ENCODE results near the gene MS4A18.
"Not testable (repeated sequence)": the region's sequence is repeated elsewhere in the genome, so short reads cannot be mapped to it uniquely, and the experiment has no call there.

Gene MS4A18

DNA sequence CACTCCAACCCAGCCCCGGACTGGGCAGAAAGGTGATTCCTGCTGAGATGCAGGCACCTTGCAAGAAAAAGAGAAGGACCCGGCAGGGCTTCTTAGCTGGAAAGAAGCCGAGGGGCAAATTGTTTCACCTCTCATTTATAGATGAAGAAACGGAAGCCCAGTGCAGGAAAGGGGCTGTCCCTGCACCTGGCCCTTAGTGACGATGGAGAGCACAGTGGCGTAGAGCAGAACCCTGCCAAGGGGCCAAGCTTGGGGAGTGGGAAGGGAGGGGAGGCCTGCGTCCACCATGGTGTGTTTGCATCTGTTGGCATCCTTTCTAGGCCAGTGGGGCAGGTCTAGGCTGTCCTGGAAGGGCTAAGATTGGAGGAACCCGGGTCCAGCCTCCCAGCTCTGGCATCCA lies 24.3 kb downstream of the MS4A18 start:
- intact Hi-C loops (cut with micrococcal nuclease) = no loop called here
- Mint-ChIP-seq H3K27ac (no peak overlapping the region), H3K36me3 (ENCODE audit: low read depth) (no peaks in the 10 kb centered on the region), H3K27me3 (peaks cover 33% of the 10 kb centered on the region), H3K9me3 (no peaks in the 10 kb centered on the region), H3K4me1 (ENCODE audit: low read depth) (no peaks in the 10 kb centered on the region), H3K4me3 (no peak overlapping the region)

DNA sequence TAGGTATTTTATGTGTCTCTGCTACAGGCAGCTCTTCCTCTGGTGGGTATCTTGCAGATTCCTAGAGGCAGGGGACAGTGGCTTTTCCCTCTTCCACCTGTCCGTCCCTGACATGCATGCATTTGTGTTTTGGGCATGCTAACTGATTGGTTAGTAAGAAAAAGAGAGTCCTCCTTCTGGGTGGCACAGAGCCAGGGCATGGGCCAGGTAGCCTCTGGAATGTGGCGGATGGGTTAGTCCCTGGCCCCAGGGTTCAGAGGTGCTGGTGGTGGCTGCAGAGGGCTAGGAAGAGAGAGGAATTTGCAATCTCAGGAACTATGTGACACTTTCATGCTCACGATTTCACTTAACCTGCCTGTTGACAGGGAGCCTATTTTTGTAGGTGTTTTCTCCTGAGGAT lies 26.4 kb downstream of the MS4A18 start:
- Mint-ChIP-seq H3K4me1 (ENCODE audit: low read depth) (no peaks in the 10 kb centered on the region), H3K4me3 (no peak overlapping the region), H3K9me3 (no peaks in the 10 kb centered on the region), H3K27me3 (peaks cover 28% of the 10 kb centered on the region), H3K36me3 (ENCODE audit: low read depth) (no peaks in the 10 kb centered on the region), H3K27ac (no peak overlapping the region)
- intact Hi-C loops (cut with micrococcal nuclease) = no loop called here

DNA sequence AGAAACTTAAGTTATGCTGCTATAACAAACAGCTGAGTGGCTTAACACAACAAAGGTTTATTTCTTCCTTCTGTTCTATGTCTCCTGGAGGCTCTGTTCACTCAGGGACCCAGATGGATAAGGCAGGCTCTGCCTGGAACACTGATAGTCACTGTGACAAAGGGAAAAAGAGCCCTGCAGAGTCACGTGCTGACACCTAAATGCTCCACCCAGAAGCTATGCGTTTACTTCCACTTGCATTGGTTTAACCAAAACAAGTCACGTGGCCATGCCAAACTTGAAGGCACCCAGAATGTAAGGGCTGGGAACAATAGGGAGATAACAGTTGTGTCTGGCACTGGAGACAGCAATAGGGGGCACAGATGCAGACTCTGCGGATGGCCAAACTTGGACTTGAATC lies 28.8 kb downstream of the MS4A18 start:
- H3K27ac Mint-ChIP-seq = no peak overlapping the region
- intact Hi-C loops (cut with micrococcal nuclease) = no loop called here
- no peaks in the 10 kb centered on the region for H3K4me1 Mint-ChIP-seq (ENCODE audit: low read depth)
- H3K9me3 Mint-ChIP-seq = no peaks in the 10 kb centered on the region
- peaks cover 43% of the 10 kb centered on the region for H3K27me3 Mint-ChIP-seq
- no peak overlapping the region for H3K4me3 Mint-ChIP-seq
- no peaks in the 10 kb centered on the region for H3K36me3 Mint-ChIP-seq (ENCODE audit: low read depth)

DNA sequence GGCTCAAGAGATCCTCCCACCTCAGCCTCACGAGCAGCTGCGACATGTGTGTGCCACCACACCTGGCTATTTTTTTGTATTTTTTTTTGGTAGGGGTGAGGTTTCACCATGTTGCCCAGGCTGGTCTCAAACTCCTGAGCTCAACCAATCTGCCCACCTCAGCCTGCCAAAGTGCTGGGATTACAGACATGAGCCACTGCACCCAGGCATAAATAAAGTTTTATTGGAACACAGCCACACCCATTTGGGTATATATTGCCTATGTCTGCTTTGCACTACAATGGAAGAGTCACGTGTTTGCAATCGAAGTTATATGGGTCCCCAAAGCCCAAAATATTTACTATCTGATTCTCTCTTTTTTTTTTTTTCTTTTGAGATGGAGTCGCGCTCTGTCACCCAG lies 30.4 kb downstream of the MS4A18 start:
- H3K27me3 Mint-ChIP-seq = peaks cover 55% of the 10 kb centered on the region
- no peak overlapping the region for H3K27ac Mint-ChIP-seq
- no peak overlapping the region for H3K4me3 Mint-ChIP-seq
- H3K9me3 Mint-ChIP-seq = no peaks in the 10 kb centered on the region
- intact Hi-C loops (cut with micrococcal nuclease) = no loop called here
- H3K36me3 Mint-ChIP-seq (ENCODE audit: low read depth) = no peaks in the 10 kb centered on the region
- H3K4me1 Mint-ChIP-seq (ENCODE audit: low read depth) = peaks cover 12% of the 10 kb centered on the region

DNA sequence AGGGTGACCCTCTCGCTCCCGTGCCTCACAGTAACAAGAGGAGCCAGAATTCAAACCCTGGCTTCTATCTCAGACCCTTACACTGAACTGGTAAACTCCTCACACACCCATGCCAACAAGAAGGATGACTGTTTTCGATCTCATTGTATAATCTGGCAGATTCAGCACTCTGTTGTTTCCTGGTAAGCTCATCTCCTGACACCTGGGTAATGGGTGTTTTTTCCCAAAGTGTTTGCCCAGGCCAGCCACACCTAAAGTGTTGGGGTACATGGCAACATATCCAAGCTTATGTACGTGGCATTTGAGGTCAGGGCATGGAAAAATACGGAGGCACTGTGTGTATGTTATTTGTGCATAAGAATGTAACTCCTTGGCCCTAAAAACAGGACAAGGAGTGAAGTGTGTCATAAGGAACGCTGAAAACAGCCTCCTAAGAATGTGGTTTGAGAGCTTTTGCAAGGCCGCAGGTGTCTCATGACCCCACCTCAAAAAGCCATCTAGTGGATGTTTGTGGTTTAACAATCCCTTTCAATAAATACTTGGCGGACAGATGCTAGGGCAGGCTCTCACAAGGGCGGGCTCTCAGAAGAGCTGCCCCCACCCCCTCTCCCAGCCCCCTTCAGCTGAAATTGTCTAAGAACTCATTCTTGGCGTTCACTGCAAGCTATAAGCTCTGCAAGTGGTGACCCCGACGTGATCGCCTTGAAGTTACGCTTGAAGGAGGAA lies 31.9 kb downstream of the MS4A18 start, which contains the start of gene MS4A15:
Gene MS4A15, plus strand, starts transcription at position 561 of the 726 bp plus-strand sequence. CDS start 6,867 bp downstream, outside the sequence.
- H3K9me3 Mint-ChIP-seq = no peaks in the 10 kb centered on the region
- H3K27me3 Mint-ChIP-seq = peaks cover 64% of the 10 kb centered on the region
- no peaks in the 10 kb centered on the region for H3K36me3 Mint-ChIP-seq (ENCODE audit: low read depth)
- H3K27ac Mint-ChIP-seq = no peak within 1 kb of the TSS
- H3K4me1 Mint-ChIP-seq (ENCODE audit: low read depth) = peaks cover 16% of the 10 kb centered on the region
- intact Hi-C loops (cut with micrococcal nuclease) = no loop called here
- H3K4me3 Mint-ChIP-seq = no peak within 1 kb of the TSS

DNA sequence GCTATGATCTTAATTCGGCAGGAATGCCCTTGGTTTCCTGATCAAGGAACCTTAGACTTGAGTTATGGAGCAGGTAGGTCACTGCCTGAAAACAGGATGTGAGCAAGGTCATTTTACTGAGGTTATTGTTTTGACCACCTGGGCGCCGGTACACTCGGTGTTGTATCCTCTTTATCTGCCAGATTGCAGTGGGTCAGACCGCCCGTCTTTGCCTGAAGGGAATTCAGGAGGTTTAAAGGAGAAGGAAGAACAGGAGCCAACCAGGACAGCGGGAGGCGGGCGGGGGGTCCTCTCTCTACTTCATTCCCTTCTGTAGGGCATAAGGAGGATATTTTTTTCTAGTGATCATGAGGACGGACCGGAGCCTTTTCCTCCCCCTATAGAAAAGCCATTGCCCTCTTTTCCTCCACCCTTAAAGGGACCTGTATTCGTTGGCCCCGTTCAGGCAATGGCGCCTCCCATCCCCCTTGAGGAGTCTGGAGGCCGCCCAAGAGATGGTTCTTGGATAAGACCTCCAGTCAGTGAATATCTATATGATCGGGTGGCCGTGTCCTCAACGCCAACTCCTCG lies 32.8 kb downstream of the MS4A18 start:
- H3K9me3 Mint-ChIP-seq = no peaks in the 10 kb centered on the region

DNA sequence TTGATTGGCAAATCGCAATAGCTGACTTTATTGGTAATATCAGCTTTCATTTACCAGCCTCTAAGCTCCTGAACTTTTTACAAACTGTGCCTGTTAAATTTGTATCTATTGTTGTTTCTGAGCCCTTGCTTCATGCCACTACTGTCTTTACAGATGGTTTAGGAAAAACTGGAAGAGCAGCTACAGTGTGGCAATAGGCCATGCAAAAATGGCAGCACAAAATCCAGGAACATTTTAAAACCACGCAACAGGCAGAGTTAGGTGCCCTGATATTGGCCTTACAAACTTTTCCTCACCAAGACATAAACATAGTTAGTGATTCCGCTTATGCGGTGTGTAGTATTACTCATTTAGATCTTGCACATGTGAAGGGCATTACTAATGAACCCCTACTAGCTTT lies 34.2 kb downstream of the MS4A18 start:
- Mint-ChIP-seq H3K4me1 (ENCODE audit: low read depth) (peaks cover 16% of the 10 kb centered on the region), H3K27me3 (peaks cover 53% of the 10 kb centered on the region)
- H3K4me3 Mint-ChIP-seq; H3K27ac Mint-ChIP-seq; H3K9me3 Mint-ChIP-seq; intact Hi-C loops (cut with micrococcal nuclease); H3K36me3 Mint-ChIP-seq (ENCODE audit: low read depth): not testable (repeated sequence)

More for the DNA sequence above, 32.8 kb downstream of the MS4A18 start:
- no peaks in the 10 kb centered on the region for H3K36me3 Mint-ChIP-seq (ENCODE audit: low read depth)
- peaks cover 16% of the 10 kb centered on the region for H3K4me1 Mint-ChIP-seq (ENCODE audit: low read depth)
- H3K4me3 Mint-ChIP-seq = no peak overlapping the region
- no peak overlapping the region for H3K27ac Mint-ChIP-seq
- H3K27me3 Mint-ChIP-seq = peaks cover 59% of the 10 kb centered on the region
- intact Hi-C loops (cut with micrococcal nuclease) = no loop called here

DNA sequence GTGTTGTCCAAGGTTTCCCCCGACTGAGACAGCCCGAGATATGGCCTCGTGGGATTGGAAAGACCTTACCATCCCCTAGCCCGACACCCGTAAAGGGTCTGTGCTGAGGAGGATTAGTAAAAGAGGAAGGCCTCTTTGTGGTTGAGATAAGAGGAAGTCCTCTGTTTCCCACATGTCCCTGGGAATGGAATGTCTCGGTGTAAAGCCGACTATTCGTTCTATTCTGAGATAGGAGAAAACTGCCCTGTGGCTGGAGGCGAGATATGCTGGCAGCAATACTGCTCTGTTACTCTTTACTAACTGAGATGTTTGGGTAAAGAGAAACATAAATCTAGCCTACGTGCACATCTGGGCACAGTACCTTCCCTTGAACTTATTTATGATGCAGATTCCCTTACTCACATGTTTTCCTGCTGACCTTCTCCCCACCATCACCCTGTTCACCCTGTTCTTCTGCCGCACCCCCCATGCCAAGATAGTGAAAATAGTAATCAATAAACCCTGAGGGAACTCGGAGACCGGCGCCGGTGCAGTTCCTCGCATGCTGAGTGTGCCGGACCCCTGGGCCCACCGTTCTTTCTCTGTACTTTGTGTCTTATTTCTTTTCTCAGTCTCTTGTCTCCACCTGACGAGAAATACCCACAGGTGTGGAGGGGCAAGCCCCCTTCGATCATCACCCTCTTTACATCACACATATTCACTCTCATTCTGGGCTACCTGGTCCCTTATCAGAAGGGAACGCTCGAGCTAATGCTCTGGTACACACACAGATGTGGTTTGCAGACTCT lies 35.1 kb downstream of the MS4A18 start:
- H3K4me3 Mint-ChIP-seq; H3K27ac Mint-ChIP-seq; H3K36me3 Mint-ChIP-seq (ENCODE audit: low read depth); intact Hi-C loops (cut with micrococcal nuclease); H3K9me3 Mint-ChIP-seq: not testable (repeated sequence)
- Mint-ChIP-seq H3K4me1 (ENCODE audit: low read depth) (peaks cover 16% of the 10 kb centered on the region), H3K27me3 (peaks cover 54% of the 10 kb centered on the region)

DNA sequence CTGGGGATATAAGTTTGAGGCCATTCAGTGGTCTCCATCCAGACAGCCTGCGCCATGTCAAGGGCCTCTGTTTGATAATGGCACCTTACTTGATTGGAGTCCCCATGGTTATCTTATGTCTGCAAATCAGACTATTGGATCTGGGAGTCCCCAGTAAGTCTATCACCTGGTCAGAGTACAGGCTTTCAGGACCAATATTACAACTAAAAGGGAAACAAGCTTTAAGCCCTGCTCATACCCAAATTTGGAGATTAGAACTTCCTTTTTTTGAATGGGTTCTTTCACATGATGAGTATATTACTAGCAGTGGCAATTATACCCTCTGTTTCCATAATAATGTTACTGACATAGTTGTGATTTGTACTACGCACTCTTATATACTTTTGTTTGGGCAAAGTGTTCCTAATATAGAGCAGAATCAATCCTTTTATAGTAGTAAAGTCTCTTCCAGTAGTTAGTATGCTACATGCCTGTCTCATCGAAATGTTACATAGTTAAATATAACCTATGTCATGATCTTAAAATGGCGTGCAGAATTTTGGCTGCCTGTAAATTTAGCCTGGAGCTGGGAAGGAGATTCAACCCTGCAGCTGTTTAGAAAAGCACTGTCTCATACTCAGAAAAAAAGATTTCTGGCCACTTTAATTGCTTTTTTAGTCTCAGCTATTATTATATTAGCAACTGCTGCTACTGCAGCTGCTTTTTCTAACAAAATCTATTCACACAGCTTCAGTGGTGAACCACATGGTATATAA lies 37.1 kb downstream of the MS4A18 start:
- H3K27me3 Mint-ChIP-seq = peaks cover 51% of the 10 kb centered on the region
- peaks cover 16% of the 10 kb centered on the region for H3K4me1 Mint-ChIP-seq (ENCODE audit: low read depth)
- intact Hi-C loops (cut with micrococcal nuclease) = no loop called here
- no peaks in the 10 kb centered on the region for H3K9me3 Mint-ChIP-seq
- no peaks in the 10 kb centered on the region for H3K36me3 Mint-ChIP-seq (ENCODE audit: low read depth)
- no peak overlapping the region for H3K4me3 Mint-ChIP-seq
- H3K27ac Mint-ChIP-seq = no peak overlapping the region

DNA sequence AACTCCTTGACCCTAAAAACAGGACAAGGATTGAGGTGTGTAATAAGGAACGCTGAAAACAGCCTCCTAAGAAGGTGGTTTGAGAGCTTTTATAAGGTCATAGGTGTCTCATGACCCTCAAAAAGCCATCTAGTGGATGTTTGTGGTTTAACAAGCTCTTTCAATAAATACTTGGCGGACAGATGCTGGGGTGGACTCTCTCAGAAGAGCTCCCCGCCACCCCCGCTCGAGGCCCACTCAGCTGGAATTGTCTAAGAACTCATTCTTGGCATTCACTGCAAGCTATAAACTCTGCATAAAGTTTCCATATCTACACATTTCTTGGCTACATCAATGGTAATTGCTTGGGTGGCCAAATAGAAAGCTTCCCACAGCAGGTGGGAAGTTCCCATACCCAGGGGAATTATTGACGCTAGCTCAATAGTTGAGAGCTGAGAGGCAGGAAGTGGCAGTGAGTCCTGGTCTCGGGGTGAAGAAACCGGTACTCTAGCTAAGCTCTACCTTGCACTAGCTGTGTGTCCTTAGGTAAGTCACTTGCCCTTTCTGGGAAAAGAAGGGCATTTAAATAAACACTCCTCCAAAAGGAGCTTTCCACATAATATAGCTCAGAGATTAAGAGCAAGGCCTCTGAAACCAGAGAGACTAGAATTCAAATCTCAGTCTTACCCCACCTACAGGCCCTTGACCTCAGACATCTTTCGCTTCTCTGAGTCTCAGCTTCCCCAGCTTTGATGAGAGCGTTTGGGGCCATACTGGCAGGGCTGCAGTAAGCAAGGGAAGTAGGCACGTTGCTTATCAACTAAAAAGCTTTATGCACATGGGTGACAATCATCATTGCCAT lies 38.6 kb downstream of the MS4A18 start:
- Mint-ChIP-seq H3K36me3 (ENCODE audit: low read depth) (no peaks in the 10 kb centered on the region), H3K27ac (no peak overlapping the region), H3K27me3 (peaks cover 51% of the 10 kb centered on the region), H3K9me3 (no peaks in the 10 kb centered on the region), H3K4me1 (ENCODE audit: low read depth) (peaks cover 16% of the 10 kb centered on the region), H3K4me3 (no peak overlapping the region)
- intact Hi-C loops (cut with micrococcal nuclease) = no loop called here

DNA sequence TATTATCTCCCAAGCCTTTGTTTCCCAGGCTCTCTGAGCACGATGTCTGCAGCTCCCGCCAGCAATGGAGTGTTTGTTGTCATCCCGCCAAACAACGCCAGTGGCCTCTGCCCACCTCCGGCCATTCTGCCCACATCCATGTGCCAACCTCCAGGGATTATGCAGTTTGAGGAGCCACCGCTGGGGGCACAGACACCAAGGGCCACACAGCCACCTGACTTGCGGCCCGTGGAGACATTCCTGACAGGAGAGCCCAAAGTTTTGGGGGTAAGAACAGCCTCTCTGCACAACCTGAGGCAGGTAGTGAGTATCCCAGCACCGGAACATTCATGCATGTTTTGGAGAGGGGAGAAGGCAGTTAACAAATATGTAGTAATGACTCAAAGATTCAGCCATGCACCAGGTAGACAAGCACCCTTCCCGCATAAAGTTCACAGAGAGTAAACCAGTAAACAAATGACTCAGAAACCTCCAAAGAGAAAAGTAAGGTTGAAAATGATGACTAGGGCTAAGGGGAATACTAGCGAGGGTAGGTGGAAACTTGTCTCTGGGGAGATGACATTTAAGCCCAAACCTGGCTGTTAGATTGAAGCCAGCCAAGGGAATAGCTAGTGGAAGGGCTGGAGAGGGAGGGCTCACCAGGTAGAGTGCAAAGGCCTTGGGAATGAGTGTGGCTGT lies 39.3 kb downstream of the MS4A18 start:
- Mint-ChIP-seq H3K4me1 (ENCODE audit: low read depth) (peaks cover 14% of the 10 kb centered on the region), H3K27me3 (peaks cover 52% of the 10 kb centered on the region), H3K27ac (no peak overlapping the region), H3K9me3 (no peaks in the 10 kb centered on the region), H3K4me3 (no peak overlapping the region), H3K36me3 (ENCODE audit: low read depth) (no peaks in the 10 kb centered on the region)
- intact Hi-C loops (cut with micrococcal nuclease) = no loop called here

DNA sequence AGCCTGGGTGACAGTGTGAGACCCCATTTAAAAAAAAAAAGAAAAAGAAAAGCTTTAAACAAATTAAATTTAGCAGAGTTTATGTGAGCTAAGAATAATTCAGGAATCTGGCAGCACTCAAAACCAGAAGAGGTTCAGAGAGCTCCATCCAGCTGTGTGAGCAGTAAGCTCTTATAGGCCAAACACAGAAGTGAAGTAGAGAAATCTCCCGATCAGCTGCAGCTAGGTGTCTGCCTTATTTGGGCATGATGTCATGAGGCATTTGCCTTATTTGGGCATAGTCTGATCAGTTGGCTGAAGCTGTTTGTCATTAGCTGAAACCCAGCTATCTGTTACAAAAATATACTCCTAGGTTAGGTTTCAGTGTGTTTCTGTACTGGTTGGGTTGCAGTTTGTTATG lies 40.4 kb downstream of the MS4A18 start:
- Mint-ChIP-seq H3K27ac (no peak overlapping the region), H3K4me1 (ENCODE audit: low read depth) (peaks cover 4% of the 10 kb centered on the region), H3K27me3 (peaks cover 45% of the 10 kb centered on the region), H3K9me3 (no peaks in the 10 kb centered on the region), H3K4me3 (no peak overlapping the region), H3K36me3 (ENCODE audit: low read depth) (no peaks in the 10 kb centered on the region)
- intact Hi-C loops (cut with micrococcal nuclease) = no loop called here

DNA sequence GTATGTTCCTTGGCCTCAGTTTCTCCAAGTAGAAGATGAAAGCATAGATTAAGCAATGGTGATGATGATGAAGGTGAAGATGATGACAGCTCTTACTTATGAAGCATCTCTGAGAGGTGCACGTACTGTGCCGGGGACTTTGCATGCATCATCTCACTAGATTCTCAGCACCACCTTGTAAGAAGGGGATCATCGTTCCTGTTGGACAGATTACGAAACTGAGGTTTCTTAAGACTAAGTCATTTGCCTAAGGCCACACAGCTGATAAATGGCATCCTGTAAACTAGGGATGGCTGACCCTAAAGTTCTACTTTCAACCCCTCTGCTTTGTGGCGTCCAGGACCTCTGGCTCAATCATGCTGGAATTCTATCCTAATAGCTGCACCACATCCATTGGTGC lies 40.8 kb downstream of the MS4A18 start:
- H3K27me3 Mint-ChIP-seq = peaks cover 40% of the 10 kb centered on the region
- no peaks in the 10 kb centered on the region for H3K4me1 Mint-ChIP-seq (ENCODE audit: low read depth)
- no peak overlapping the region for H3K27ac Mint-ChIP-seq
- intact Hi-C loops (cut with micrococcal nuclease) = no loop called here
- no peak overlapping the region for H3K4me3 Mint-ChIP-seq
- H3K36me3 Mint-ChIP-seq (ENCODE audit: low read depth) = no peaks in the 10 kb centered on the region
- no peaks in the 10 kb centered on the region for H3K9me3 Mint-ChIP-seq

All from dendritic cell treated with granulocyte-macrophage colony-stimulating factor and Interleukin-4, amounts not matched to agents 40 ng/mL and 50 ng/mL, for 4 days (primary cell).